HG02885 (cell line): ENCODE data around the gene TSHR.
"Not testable (repeated sequence)": the region's sequence is repeated elsewhere in the genome, so short reads cannot be mapped to it uniquely, and the experiment has no call there.

Experiments
- ATAC-seq: cut with Tn5 transposase; IDR thresholded peaks from one replicate; pipeline ENCODE4 v1.9.1; 2021; ENCODE audit warnings: mild to moderate bottlenecking; ENCODE audit not compliant: unreplicated experiment, poor library complexity

TSHR gene

DNA sequence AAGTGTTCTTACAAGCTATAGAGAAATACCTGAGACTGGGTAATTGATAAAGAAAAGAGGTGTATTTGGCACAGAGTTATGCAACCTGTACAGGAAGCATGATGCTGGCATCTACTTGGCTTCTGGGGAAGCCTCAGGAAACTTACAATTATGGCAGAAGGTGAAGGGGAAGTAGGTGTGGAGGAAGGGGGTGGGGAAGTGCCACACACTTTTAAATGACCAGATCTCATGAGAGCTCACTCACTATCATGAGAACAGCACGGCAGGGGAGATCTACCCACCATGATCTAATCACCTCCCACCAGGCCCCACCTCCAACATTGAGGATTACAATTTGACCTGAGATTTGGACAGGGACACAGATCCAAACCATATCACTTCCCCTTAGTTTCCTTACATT lies 32.8 kb downstream of the TSHR start:
- no peak for ATAC-seq

DNA sequence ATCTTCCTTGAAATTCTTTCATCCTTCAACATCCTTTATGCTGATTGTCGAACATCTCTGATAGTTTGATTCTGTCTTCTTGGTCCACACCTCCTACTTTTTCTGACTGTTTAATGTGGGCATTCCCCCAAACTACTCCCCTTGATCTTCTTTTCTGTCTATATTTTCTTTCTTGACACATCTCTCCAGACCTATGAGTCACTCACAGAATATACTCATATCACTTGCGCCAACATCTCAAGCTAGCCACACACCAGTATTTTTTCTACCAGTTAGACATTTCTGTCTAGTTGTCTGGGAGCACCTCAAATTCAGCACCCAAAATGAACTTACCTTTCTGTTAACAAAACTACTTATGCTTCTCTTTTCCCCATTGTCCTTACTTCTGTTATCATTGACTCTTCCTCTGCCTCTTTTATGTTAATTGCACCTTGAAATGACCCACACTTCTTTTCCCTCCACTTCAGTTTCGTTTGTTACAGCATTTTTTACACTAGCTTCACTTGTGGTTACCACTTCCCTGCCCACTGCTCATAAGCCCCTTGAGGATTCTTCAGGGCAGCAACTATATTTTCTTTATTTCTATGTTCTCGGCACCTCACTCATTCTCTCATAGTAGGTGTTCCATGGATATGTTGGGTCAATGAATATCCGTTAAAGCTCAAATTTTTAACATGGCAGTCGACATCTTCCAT lies 33.5 kb downstream of the TSHR start:
- peak; percentile 52 for ATAC-seq

DNA sequence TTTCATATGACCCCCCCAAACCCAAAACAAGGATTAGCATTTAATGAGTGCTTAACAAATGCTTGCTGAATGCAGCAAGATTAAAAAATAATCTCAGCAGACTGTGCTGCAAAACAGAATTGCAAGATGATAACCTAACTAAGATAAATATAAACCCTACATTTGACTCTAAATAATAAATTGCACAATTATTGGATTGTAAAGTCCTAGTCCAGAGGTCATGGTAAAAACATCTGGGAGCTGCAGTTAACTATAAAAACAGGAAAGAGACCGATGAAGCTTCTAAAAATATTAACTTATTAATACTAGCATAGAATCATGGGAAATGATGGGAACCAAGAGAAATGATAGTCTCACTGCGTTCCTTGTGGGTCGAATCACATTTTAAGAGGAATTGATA lies 37.2 kb downstream of the TSHR start:
- no peak for ATAC-seq

DNA sequence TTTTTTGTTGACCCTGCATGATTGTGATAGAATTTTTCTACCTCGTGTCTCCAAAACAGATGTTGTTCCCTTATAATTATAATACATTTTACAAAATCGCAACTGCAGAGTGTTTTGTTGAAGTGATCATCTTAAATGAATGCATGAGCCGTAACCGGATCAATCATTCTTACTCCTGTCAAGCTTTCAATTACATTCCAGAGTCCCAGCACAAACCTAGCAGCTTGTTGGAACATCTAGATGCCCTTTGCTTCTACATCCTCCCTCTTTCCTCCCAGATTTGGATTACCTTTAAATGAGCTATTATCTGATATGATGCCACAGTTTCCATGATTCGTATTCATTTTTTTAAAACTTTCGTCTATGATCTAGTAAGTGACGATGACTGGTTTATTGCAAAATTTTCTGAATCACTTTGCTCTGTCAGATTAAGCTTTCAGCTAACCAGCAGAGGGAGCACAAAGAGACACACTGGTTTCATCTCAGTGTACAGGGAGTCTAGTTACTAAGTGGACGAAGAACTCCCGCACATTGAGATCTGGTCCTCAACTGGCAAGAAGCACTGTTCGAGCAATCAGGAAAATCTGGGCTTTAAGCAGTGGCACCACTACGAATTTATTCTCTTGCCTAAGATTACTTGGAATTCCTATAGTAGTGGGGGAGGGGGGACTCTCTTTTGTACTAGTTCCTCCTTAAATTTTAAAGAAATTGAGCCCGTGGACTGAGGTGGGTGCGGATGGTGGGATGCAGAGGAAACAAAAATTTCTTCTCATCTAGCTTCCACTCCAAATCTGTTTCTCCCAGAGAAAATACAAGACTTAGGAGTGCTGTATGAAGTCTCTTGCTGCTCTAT lies 40.9 kb downstream of the TSHR start:
- peak; percentile 97 for ATAC-seq

DNA sequence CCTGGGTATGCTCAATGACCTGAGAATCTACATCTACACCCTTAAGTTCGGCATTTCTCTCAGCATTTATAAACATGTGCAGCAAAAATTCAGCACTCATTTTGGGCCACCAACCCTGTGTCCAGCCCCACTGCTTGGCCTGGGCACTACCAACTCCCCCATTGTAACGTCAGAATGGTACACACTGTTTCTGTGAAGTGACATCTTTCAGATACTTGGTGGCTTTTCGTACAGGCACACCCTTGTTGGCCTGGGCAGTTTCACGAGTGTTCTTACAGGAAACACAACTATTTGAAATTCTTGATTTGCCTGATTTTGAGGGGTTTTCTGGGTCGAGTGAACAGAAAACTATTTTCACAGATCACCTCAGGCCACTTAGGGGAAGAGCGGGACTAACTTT lies 46.0 kb downstream of the TSHR start:
- ATAC-seq, result no peak

DNA sequence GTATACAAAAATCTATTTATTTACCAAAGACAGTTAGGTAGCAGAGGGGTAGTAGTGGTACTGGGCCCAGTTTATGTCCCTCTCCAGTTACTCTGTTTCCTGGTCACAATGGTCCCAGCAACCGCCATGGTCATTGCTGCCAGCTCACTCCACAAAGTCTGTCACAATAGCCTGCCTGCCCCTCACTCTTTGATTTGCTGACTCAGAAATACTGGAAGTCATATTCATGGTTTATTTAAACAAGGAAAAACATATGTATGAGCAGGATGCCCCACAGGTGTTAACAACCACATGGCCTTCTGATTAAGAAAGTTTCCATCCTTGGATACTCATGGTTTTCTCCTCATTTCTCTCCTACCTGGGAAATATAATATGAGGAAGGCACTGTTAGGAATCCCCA lies 49.2 kb downstream of the TSHR start:
- ATAC-seq, result no peak

DNA sequence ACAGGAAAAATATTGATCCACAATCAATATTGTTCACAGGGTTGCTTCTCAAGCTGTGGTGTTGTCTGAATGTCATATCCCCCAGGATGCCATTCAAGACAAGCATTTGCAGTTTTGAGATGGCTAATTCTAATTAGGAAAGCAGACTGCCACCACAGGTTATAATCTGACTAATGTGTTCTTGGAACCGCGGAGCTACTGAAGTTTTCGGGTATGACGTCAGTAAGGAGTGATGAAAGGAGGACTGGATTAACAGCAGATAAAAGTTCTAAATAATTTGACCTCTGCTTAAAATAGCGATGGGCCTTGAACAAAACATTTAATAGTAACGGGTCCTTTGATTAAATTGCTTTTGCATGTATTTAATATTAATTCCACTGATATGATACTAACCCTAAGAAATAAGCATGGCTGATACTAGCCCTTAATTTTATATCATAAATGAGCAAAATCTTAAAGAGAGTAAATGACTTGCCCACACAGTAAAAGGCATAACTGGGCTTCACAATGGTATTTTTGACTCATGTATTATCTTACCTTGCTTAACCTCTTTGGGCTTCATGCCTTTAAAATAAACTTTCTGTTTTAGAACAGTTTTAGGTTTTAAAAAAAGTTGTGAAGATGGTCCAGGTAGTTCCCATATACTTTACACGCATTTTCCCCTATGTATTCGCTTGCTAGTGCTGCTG lies 50.3 kb downstream of the TSHR start:
- no peak for ATAC-seq

DNA sequence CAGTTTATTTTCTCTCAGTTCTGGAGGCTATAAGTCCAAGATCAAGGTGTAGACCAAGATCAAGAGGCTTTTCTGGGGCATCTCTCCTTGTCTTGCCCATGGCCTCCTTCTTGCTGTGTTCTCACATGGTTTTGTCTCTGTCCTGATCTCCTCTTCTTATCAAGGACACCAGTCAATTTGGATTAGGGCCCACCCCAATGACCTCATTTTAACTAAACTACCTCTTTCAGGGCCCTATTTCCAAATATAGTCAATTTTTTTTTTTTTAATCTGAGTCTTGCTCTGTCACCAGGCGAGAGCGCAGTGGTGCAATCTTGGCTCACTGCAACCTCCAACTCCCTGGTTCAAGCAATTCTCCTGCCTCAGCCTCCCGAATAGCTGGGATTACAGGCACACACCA lies 50.8 kb downstream of the TSHR start:
- no peak for ATAC-seq

DNA sequence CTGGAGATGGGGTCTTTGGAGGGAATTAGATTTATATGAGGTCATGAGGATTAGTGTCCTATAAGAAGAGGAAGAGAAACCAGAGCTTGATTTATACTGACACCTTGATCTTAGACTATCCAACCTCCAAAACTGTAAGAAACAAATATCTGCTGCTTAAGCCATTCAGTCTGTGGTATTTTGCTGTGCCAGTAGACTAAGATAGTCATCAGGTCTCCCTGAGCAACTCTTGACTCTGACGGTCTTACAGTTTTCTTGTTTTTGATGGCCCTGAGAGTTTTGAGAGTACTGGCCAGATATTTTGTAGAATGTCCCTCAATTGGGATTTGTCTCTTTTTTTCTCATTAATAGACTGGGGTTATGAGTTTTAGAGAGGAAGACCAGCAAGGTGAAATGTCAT lies 51.7 kb downstream of the TSHR start:
- ATAC-seq, result no peak

DNA sequence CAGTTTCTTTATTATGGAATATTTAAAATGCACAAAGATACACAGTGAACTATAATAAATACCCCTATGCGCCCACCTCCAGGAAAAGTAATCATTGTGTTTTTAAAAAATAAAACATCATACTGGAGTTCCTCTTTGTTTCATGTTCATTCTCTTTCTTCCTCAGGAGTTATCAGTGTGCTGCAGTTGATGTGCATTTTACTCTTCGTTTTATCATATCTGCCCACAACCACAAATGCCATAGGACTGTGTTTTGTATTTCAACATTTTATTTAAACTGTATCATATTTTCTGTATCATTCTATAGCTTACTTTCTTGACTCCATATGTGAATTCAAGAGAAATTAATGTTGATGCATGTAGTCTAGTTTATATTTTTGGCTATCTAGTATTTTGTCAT lies 53.9 kb downstream of the TSHR start:
- no peak for ATAC-seq

DNA sequence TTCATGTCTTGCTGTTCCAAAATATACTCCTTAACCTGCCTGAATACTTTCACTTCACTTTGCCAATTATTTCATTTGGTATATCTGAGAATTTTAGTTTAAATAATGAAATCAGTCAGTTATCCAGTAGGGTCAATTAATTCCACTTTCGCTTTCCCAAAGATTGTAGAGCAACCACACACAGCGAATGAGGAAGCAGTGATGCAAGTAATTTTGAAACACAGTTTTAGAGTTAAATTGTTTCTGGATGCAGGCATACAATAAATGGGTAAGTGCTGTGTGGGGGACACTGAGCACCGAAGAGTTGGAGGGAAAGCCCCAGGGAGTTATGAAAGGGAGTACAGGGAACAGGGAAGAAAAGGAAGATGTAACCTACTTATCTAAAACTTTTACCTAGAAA lies 62.8 kb downstream of the TSHR start:
- no peak for ATAC-seq

DNA sequence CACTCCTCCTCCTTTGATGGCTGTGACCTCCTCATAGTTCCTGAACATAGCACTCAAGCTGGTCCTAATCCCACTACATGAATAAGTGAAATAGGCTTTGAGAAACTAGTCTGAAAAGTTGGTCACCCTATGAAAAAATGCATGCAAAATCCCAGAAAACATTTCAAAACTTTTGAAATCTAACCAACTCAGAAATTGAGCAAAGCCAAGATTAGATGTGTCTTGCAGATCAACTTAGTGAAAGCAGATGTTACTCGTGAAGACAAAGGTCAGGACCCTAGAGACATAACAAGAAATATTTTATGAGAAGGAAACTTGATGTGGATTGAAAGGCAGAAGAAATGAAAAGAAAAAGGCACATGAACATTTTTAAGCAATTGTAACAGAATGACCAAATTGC lies 63.3 kb downstream of the TSHR start:
- ATAC-seq, result no peak

DNA sequence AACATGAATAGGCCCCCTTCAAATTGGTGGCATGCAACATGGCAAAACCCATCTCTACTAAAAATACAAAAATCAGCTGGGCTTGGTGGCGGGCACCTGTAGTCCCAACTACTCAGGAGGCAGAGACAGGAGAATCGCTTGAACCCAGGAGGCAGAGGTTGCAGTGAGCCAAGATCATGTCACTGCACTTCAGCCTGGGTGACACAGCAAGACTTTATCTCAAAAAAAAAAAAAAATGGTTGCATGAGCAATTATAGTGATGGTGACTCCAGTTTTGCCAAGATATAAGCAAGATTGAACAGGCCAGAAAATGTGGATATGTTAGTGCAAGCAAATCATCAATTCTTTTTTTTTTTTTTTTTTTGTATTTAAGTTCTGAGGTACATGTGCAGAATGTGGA lies 63.7 kb downstream of the TSHR start:
- not testable (repeated sequence) for ATAC-seq

DNA sequence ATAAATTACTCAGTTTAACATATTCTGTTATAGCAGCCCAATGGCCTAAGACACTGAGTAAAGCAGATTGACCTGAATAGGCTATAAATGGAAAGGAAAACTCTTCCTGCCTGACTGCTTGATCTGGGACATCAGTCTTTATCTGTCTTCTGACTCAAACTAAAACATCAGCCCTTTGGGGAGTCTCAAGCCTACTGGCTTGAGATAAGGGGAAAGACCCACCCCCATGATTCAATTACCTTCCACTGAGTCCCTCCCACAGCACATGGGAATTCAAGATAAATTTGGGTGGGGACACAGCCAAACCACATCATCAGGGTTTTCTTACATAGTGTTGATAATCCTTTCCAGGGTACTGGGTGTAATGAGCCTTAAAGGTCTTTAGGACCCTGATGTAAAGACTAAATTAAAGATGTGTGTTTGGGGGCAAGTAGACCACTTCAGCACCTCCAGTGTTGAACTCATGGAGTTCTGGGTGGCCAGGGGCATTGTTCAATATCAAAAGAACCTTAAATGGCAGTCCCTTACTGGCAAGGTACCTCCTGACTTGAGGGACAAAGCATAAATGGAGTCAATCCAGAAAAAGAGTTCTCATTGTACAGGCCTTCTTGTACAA lies 67.8 kb downstream of the TSHR start:
- no peak for ATAC-seq

DNA sequence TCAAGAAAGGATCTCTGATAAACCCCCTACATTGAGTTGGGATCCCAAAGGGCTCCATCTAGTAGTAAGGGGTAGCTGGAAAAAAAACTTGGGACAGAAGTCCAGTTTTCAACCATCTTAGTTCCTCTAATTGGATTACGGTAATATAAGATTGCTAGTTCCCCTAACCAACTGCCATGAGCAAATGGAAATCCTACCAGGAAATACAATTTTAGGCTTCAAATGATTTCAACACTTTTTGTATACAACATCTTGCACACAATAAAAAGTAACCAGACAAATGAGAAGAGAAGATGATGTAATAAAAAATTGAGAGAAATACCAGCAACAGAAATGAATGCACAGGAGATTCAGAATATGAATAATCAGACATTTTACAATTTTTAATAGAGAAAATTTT lies 73.0 kb downstream of the TSHR start:
- ATAC-seq, result no peak

DNA sequence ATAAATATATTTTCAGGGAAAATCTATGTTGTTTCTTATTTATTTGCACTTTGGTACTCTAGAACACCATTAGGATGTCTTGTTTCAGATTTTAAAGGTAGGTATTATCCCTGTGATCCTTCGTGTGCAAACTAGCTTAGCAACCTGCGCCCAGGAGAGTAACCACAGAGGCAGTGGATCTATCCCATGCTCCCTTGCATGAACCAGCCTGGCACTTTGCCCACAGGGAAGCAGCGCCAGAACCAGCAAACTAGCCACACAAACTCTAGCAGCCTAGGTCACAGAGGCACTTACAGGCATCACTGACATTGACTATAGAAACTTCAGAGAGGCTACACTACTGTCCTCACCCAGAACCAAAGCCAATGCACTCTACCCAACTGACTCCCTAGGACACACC lies 76.1 kb downstream of the TSHR start:
- ATAC-seq, result no peak

DNA sequence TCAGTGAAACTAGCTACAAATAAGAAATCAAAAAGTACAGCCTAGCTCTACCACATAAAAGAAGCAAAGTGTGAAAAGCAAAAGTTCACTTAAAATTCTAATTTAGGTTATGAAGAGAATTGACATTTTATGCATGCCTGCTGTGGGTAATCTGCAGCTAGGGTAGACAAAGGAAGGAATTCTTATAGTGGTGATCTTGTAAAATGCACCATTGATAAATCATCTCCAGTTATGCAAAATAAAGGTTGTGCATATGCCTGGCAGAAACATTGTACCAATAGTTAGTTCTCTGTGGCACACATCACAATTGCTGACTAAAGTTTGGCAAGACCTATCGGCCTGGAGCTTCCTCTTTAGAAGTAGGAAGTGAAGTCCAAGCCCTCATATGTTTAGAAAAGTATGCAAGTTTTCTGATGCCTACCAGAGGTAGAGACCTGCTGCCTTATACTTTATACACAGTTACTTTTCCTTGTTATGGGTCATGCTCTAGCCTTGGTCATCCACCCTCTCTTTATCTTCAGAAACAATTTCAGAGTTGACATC lies 78.3 kb downstream of the TSHR start:
- ATAC-seq, result no peak

DNA sequence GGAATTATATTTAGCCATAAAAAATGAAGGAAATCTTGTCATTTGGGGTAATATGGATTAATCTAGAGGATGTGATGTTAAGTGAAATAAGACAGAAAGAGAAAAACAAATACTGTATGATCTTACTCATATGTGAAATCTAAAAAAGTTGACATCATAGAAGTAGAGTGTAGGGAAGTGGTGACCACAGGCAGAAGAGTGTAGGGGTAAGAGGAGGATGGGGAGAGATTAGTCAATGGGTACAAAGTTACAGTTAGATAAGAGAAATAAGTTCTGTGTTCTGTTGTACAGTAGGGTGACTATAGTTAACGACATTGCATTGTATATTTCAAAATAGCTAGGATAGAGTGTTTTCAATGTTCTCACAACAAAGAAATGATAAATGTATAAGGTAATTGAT lies 87.0 kb downstream of the TSHR start:
- ATAC-seq, result no peak

DNA sequence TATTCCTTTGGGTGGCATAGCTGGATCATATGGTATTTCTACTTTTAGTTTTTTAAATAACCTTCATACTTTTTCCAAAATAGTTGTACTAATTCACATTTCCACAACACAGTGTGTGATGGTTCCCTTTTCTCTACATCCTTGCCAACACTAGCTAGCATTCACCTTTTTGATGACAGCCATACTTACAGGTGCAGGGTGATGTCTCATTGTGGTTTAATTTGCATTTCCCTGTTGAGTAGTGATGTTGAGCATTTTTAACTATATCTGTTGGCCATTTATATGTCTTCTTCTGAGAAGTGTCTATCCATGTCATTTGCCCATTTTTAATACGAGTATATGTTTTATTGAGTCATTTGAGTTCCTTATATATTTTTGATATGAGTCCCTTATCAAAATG lies 96.1 kb downstream of the TSHR start:
- no peak for ATAC-seq

DNA sequence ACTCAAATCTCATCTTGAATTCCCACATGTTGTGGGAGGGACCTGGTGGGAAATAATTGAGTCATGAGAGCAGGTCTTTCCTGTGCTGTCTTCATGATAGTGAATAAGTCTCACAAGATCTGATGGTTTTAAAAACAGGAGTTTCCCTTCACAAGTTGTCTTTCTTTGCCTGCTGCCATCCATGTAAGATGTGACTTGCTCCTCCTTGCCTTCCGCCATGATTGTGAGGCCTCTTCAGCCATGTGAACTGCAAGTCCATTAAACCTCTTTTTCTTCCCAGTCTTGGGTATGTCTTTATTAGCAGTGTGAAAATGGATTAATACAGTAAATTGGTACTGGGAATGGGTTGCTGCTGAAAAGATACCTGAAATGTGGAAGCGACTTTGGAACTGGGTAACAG lies 98.6 kb downstream of the TSHR start:
- not testable (repeated sequence) for ATAC-seq

DNA sequence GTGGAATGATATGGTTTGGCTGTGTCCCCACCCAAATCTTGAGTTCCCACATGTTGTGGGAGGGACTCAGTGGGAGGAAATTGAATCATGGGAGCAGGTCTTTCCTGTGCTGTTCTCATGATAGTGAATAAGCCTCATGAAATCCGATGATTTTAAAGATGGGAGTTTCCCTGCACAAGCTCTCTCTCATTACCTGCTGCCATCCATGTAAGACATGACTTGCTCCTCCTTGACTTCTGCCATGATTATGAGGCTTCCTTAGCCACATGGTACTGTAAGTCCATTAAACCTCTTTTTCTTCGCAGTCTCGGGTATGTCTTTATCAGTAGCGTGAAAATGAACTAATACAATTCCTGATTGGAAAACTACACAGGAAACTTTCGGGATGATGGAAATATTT lies 100.5 kb downstream of the TSHR start:
- no peak for ATAC-seq
